Measurements from ENCODE around the gene CYP4A22. TPM values are rescaled to one million over a fixed set of nuclear protein-coding genes. Genes with fewer than 3 reads are reported as not detected.

Gene CYP4A22
- total and polyA plus RNA-seq, 2 experiments from 2014 or later, result not detected

GRCh38 chr1:47190857-47191256, 53.6 kb downstream of the CYP4A22 start:
- peaks cover 26% of the 10 kb centered on the region for H3K27me3 ChIP-seq (ENCODE audit: insufficient read depth)
- H2AFZ ChIP-seq, result no peak overlapping the region
- TF ChIP-seq JUNB (IDR thresholded peaks at IDR 0.05; ENCODE audit: unreplicated experiment) (no peak), CREB1 (CRISPR knock-in tag; IDR thresholded peaks at IDR 0.05; ENCODE audit: low read depth) (no peak), POLR2AphosphoS5 (IDR thresholded peaks at IDR 0.05; ENCODE audit: low read depth) (no peak), ETS1 (IDR thresholded peaks at IDR 0.05) (no peak), STAT1 (IDR thresholded peaks at IDR 0.05; ENCODE audit: unreplicated experiment) (no peak), REST (IDR thresholded peaks at IDR 0.05; ENCODE audit: unreplicated experiment) (no peak), ZNF331 (CRISPR knock-in tag; IDR thresholded peaks at IDR 0.05; ENCODE audit: low read depth) (no peak), EZH2 (IDR thresholded peaks at IDR 0.05; ENCODE audit: low read depth, unreplicated experiment) (no peak), CTCF (conservative IDR thresholded peaks at IDR 0.05; ENCODE audit: low read depth in 2 of 2) (no peak), ZNF114 (CRISPR knock-in tag; IDR thresholded peaks at IDR 0.05) (no peak), NANOG (IDR thresholded peaks at IDR 0.05; ENCODE audit: borderline replicate concordance) (no peak), EZH2phosphoT487 (IDR thresholded peaks at IDR 0.05; ENCODE audit: unreplicated experiment) (no peak)
- TF ChIP-seq, protein P1, sequence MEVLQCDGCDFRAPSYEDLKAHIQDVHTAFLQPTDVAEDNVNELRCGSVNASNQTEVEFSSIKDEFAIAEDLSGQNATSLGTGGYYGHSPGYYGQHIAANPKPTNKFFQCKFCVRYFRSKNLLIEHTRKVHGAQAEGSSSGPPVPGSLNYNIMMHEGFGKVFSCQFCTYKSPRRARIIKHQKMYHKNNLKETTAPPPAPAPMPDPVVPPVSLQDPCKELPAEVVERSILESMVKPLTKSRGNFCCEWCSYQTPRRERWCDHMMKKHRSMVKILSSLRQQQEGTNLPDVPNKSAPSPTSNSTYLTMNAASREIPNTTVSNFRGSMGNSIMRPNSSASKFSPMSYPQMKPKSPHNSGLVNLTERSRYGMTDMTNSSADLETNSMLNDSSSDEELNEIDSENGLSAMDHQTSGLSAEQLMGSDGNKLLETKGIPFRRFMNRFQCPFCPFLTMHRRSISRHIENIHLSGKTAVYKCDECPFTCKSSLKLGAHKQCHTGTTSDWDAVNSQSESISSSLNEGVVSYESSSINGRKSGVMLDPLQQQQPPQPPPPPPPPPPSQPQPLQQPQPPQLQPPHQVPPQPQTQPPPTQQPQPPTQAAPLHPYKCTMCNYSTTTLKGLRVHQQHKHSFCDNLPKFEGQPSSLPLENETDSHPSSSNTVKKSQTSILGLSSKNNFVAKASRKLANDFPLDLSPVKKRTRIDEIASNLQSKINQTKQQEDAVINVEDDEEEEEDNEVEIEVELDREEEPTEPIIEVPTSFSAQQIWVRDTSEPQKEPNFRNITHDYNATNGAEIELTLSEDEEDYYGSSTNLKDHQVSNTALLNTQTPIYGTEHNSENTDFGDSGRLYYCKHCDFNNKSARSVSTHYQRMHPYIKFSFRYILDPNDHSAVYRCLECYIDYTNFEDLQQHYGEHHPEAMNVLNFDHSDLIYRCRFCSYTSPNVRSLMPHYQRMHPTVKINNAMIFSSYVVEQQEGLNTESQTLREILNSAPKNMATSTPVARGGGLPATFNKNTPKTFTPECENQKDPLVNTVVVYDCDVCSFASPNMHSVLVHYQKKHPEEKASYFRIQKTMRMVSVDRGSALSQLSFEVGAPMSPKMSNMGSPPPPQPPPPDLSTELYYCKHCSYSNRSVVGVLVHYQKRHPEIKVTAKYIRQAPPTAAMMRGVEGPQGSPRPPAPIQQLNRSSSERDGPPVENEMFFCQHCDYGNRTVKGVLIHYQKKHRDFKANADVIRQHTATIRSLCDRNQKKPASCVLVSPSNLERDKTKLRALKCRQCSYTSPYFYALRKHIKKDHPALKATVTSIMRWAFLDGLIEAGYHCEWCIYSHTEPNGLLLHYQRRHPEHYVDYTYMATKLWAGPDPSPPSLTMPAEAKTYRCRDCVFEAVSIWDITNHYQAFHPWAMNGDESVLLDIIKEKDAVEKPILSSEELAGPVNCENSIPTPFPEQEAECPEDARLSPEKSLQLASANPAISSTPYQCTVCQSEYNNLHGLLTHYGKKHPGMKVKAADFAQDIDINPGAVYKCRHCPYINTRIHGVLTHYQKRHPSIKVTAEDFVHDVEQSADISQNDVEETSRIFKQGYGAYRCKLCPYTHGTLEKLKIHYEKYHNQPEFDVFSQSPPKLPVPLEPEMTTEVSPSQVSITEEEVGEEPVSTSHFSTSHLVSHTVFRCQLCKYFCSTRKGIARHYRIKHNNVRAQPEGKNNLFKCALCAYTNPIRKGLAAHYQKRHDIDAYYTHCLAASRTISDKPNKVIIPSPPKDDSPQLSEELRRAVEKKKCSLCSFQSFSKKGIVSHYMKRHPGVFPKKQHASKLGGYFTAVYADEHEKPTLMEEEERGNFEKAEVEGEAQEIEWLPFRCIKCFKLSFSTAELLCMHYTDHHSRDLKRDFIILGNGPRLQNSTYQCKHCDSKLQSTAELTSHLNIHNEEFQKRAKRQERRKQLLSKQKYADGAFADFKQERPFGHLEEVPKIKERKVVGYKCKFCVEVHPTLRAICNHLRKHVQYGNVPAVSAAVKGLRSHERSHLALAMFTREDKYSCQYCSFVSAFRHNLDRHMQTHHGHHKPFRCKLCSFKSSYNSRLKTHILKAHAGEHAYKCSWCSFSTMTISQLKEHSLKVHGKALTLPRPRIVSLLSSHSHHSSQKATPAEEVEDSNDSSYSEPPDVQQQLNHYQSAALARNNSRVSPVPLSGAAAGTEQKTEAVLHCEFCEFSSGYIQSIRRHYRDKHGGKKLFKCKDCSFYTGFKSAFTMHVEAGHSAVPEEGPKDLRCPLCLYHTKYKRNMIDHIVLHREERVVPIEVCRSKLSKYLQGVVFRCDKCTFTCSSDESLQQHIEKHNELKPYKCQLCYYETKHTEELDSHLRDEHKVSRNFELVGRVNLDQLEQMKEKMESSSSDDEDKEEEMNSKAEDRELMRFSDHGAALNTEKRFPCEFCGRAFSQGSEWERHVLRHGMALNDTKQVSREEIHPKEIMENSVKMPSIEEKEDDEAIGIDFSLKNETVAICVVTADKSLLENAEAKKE (CRISPR knock-in tag; IDR thresholded peaks at IDR 0.05), result no peak
- Mint-ChIP-seq H3K36me3 (ENCODE audit: low read depth) (no peaks in the 10 kb centered on the region), H3K4me1 (peaks cover 36% of the 10 kb centered on the region), H3K9me3 (0 out of 3 replicates have a peak, but pooled peaks cover under 1% of the 10 kb centered on the region), H3K4me3 (no peak overlapping the region), H3K27me3 (ENCODE audit: insufficient read depth, low read depth, poor library complexity) (peaks cover 35% of the 10 kb centered on the region), H3K27ac (no peak overlapping the region)
- peaks cover 7% of the 10 kb centered on the region; the same call in 1 of the 2 replicates for H4K20me1 ChIP-seq (replicated peaks; ENCODE audit: insufficient read depth)
- no peak for ATAC-seq
- no peak overlapping the region for H3K27ac ChIP-seq (ENCODE audit: low read depth)
- no peaks in the 10 kb centered on the region for H3K36me3 ChIP-seq (ENCODE audit: insufficient read depth)
- H3K4me1 ChIP-seq (ENCODE audit: insufficient read depth), result peaks cover 25% of the 10 kb centered on the region
- H3F3A ChIP-seq (replicated peaks; ENCODE audit: low read depth), result no peaks in the 10 kb centered on the region
- H3K79me2 ChIP-seq (replicated peaks; ENCODE audit: insufficient read depth), result no peaks in the 10 kb centered on the region
- H3K4me3 ChIP-seq, result no peak overlapping the region
- H3K4me2 ChIP-seq, result no peak overlapping the region
- 0 out of 2 replicates have a peak, but pooled peaks cover 3% of the 10 kb centered on the region for H3K9me2 ChIP-seq (ENCODE audit: insufficient read depth)
- no peak for DNase-seq (ENCODE audit: low spot score)
